ENCODE data around the gene PRSS35. TPM values are rescaled to one million over a fixed set of nuclear protein-coding genes. Genes with fewer than 3 reads are reported as not detected.
"Not testable (repeated sequence)": the region's sequence is repeated elsewhere in the genome, so short reads cannot be mapped to it uniquely, and the experiment has no call there.

Gene PRSS35
- total and polyA plus RNA-seq, 2 experiments from 2014 or later, result 1.7 to 2.1 TPM

- not testable (repeated sequence) for ATAC-seq; H3K4me2 ChIP-seq; H3K27ac Mint-ChIP-seq; H3K9me3 Mint-ChIP-seq; H3F3A ChIP-seq (replicated peaks; ENCODE audit: low read depth); H3K4me1 ChIP-seq (ENCODE audit: insufficient read depth); H3K36me3 ChIP-seq (ENCODE audit: insufficient read depth); H4K20me1 ChIP-seq (replicated peaks; ENCODE audit: insufficient read depth); H3K9me2 ChIP-seq (ENCODE audit: insufficient read depth); H3K27ac ChIP-seq (ENCODE audit: low read depth); H3K79me2 ChIP-seq (replicated peaks; ENCODE audit: insufficient read depth); H3K4me3 ChIP-seq; DNase-seq (ENCODE audit: low spot score); H3K27me3 ChIP-seq (ENCODE audit: insufficient read depth); H3K4me3 Mint-ChIP-seq; H3K4me1 Mint-ChIP-seq; H3K27me3 Mint-ChIP-seq (ENCODE audit: insufficient read depth, low read depth, poor library complexity); H3K36me3 Mint-ChIP-seq (ENCODE audit: low read depth); H2AFZ ChIP-seq
Observed at GRCh38 chr6:83481938-83482337, 30.4 kb upstream of the PRSS35 start.

- H3K79me2 ChIP-seq (replicated peaks; ENCODE audit: insufficient read depth), result no peaks in the 10 kb centered on the region
- no peaks in the 10 kb centered on the region for H3F3A ChIP-seq (replicated peaks; ENCODE audit: low read depth)
- no peaks in the 10 kb centered on the region for H3K36me3 ChIP-seq (ENCODE audit: insufficient read depth)
- TF ChIP-seq NANOG (IDR thresholded peaks at IDR 0.05; ENCODE audit: borderline replicate concordance) (no peak), ZNF331 (CRISPR knock-in tag; IDR thresholded peaks at IDR 0.05; ENCODE audit: low read depth) (no peak), EZH2 (IDR thresholded peaks at IDR 0.05; ENCODE audit: low read depth, unreplicated experiment) (no peak)
- no peak overlapping the region for H3K4me3 Mint-ChIP-seq
- no peaks in the 10 kb centered on the region for H3K4me1 Mint-ChIP-seq
- no peaks in the 10 kb centered on the region for H3K9me3 Mint-ChIP-seq
- H3K4me3 ChIP-seq, result no peak overlapping the region
- H2AFZ ChIP-seq, result no peak overlapping the region
- H4K20me1 ChIP-seq (replicated peaks; ENCODE audit: insufficient read depth), result no peaks in the 10 kb centered on the region
- H3K9me2 ChIP-seq (ENCODE audit: insufficient read depth), result no peaks in the 10 kb centered on the region
- ATAC-seq, result no peak
- H3K27me3 ChIP-seq (ENCODE audit: insufficient read depth), result no peaks in the 10 kb centered on the region
- no peak overlapping the region for H3K4me2 ChIP-seq
- H3K4me1 ChIP-seq (ENCODE audit: insufficient read depth), result no peaks in the 10 kb centered on the region
- peaks cover 3% of the 10 kb centered on the region for H3K27me3 Mint-ChIP-seq (ENCODE audit: insufficient read depth, low read depth, poor library complexity)
- H3K36me3 Mint-ChIP-seq (ENCODE audit: low read depth), result no peaks in the 10 kb centered on the region
- no peak for DNase-seq (ENCODE audit: low spot score)
- H3K27ac ChIP-seq (ENCODE audit: low read depth), result no peak overlapping the region
- no peak overlapping the region for H3K27ac Mint-ChIP-seq
Observed at GRCh38 chr6:83488448-83488847, 23.9 kb upstream of the PRSS35 start.

- no peaks in the 10 kb centered on the region for H3K9me2 ChIP-seq (ENCODE audit: insufficient read depth)
- Mint-ChIP-seq H3K27ac (no peak overlapping the region), H3K36me3 (ENCODE audit: low read depth) (no peaks in the 10 kb centered on the region), H3K27me3 (ENCODE audit: insufficient read depth, low read depth, poor library complexity) (peaks cover 3% of the 10 kb centered on the region), H3K4me1 (no peaks in the 10 kb centered on the region), H3K4me3 (no peak overlapping the region), H3K9me3 (no peaks in the 10 kb centered on the region)
- no peaks in the 10 kb centered on the region for H3K27me3 ChIP-seq (ENCODE audit: insufficient read depth)
- no peak overlapping the region for H3K4me3 ChIP-seq
- H3K27ac ChIP-seq (ENCODE audit: low read depth), result no peak overlapping the region
- no peaks in the 10 kb centered on the region for H4K20me1 ChIP-seq (replicated peaks; ENCODE audit: insufficient read depth)
- no peaks in the 10 kb centered on the region for H3F3A ChIP-seq (replicated peaks; ENCODE audit: low read depth)
- H3K79me2 ChIP-seq (replicated peaks; ENCODE audit: insufficient read depth), result no peaks in the 10 kb centered on the region
- DNase-seq (ENCODE audit: low spot score) (no peak), ATAC-seq (no peak)
- H3K4me2 ChIP-seq, result no peak overlapping the region
- no peaks in the 10 kb centered on the region for H3K4me1 ChIP-seq (ENCODE audit: insufficient read depth)
- no peaks in the 10 kb centered on the region for H3K36me3 ChIP-seq (ENCODE audit: insufficient read depth)
- no peak overlapping the region for H2AFZ ChIP-seq
- no peak for TF ChIP-seq NANOG (IDR thresholded peaks at IDR 0.05; ENCODE audit: borderline replicate concordance)
- TF ChIP-seq REST (IDR thresholded peaks at IDR 0.05; ENCODE audit: unreplicated experiment), result no peak
- no peak for TF ChIP-seq ZNF331 (CRISPR knock-in tag; IDR thresholded peaks at IDR 0.05; ENCODE audit: low read depth)
- no peak for TF ChIP-seq STAT1 (IDR thresholded peaks at IDR 0.05; ENCODE audit: unreplicated experiment)
- no peak for TF ChIP-seq JUNB (IDR thresholded peaks at IDR 0.05; ENCODE audit: unreplicated experiment)
- no peak for TF ChIP-seq CREB1 (CRISPR knock-in tag; IDR thresholded peaks at IDR 0.05; ENCODE audit: low read depth)
- no peak for TF ChIP-seq EZH2phosphoT487 (IDR thresholded peaks at IDR 0.05; ENCODE audit: unreplicated experiment)
- no peak for TF ChIP-seq ZNF114 (CRISPR knock-in tag; IDR thresholded peaks at IDR 0.05)
- TF ChIP-seq ETS1 (IDR thresholded peaks at IDR 0.05), result no peak
- TF ChIP-seq CTCF (conservative IDR thresholded peaks at IDR 0.05; ENCODE audit: low read depth in 2 of 2), result no peak
Observed at GRCh38 chr6:83488861-83489260, 23.5 kb upstream of the PRSS35 start.

All from GM23338 (cell line).